Measurements from ENCODE around the gene TMEM63C. TPM values are rescaled to one million over a fixed set of nuclear protein-coding genes. Genes with fewer than 3 reads are reported as not detected.

The TMEM63C gene
- total RNA-seq, 1 experiment from 2014 or later = 0.13 TPM

GRCh38 chr14:77225892-77226557 lies 44.4 kb downstream of the TMEM63C start:
- ChIA-PET POLR2A (ENCODE audit: low non-redundant PET) (no interaction called here), CTCF (no interaction called here)
- TF ChIP-seq EZH2 (IDR thresholded peaks at IDR 0.05; ENCODE audit: borderline replicate concordance, low read depth, low read length, poor library complexity, severe bottlenecking) = no peak
- TF ChIP-seq CTCF (conservative IDR thresholded peaks at IDR 0.05; ENCODE audit: low read depth, low read length) = no peak
- Histone ChIP-seq H3K4me1 (ENCODE audit: insufficient read depth, low read length, poor library complexity, severe bottlenecking) (no peaks in the 10 kb centered on the region), H3K9me3 (ENCODE audit: low read depth, low read length, poor library complexity, severe bottlenecking) (no peaks in the 10 kb centered on the region), H3K27ac (ENCODE audit: low read depth, low read length, poor library complexity, severe bottlenecking) (no peak overlapping the region), H3K36me3 (ENCODE audit: insufficient read depth, low read length, poor library complexity, severe bottlenecking) (no peaks in the 10 kb centered on the region), H3K27me3 (replicated peaks; ENCODE audit: insufficient read depth, low read depth, low read length, poor library complexity) (no peaks in the 10 kb centered on the region), H3K4me3 (ENCODE audit: low read depth, low read length, poor library complexity, severe bottlenecking) (no peak overlapping the region)
- no peak for DNase-seq (ENCODE audit: low spot score)
- intact Hi-C loops (cut with micrococcal nuclease; ENCODE audit: unreplicated experiment) = no loop called here
- no TSS peak for BruUV-seq (replicated peaks)

- no peak for DNase-seq (ENCODE audit: low spot score)
- no peak overlapping the region for H3K4me3 ChIP-seq (ENCODE audit: low read depth, low read length, poor library complexity, severe bottlenecking)
- no peaks in the 10 kb centered on the region for H3K4me1 ChIP-seq (ENCODE audit: insufficient read depth, low read length, poor library complexity, severe bottlenecking)
- no peak overlapping the region for H3K27ac ChIP-seq (ENCODE audit: low read depth, low read length, poor library complexity, severe bottlenecking)
- POLR2A ChIA-PET (ENCODE audit: low non-redundant PET) = interaction anchor here (0.7 kb wide), 1 partner anchor 570 kb away, joined by 3 read pairs; no protein-coding TSS in a partner anchor
- no peaks in the 10 kb centered on the region for H3K36me3 ChIP-seq (ENCODE audit: insufficient read depth, low read length, poor library complexity, severe bottlenecking)
- CTCF ChIA-PET = interaction anchor here (0.8 kb wide), 1 partner anchor 15 kb away, joined by 5 read pairs; no protein-coding TSS in a partner anchor
- intact Hi-C loops (cut with micrococcal nuclease; ENCODE audit: unreplicated experiment) = no loop called here
- no peaks in the 10 kb centered on the region for H3K27me3 ChIP-seq (replicated peaks; ENCODE audit: insufficient read depth, low read depth, low read length, poor library complexity)
- H3K9me3 ChIP-seq (ENCODE audit: low read depth, low read length, poor library complexity, severe bottlenecking) = no peaks in the 10 kb centered on the region
- TF ChIP-seq EZH2 (IDR thresholded peaks at IDR 0.05; ENCODE audit: borderline replicate concordance, low read depth, low read length, poor library complexity, severe bottlenecking) = no peak
- TF ChIP-seq CTCF (conservative IDR thresholded peaks at IDR 0.05; ENCODE audit: low read depth, low read length) = no peak
- BruUV-seq (replicated peaks) = no TSS peak
These were observed 46.5 kb downstream of the TMEM63C start for GRCh38 chr14:77228056-77228455.

- intact Hi-C loops (cut with micrococcal nuclease; ENCODE audit: unreplicated experiment) = no loop called here
- no peak for TF ChIP-seq CTCF (conservative IDR thresholded peaks at IDR 0.05; ENCODE audit: low read depth, low read length)
- TF ChIP-seq EZH2 (IDR thresholded peaks at IDR 0.05; ENCODE audit: borderline replicate concordance, low read depth, low read length, poor library complexity, severe bottlenecking) = no peak
- CTCF ChIA-PET = no interaction called here
- DNase-seq (ENCODE audit: low spot score) = no peak
- no peaks in the 10 kb centered on the region for H3K36me3 ChIP-seq (ENCODE audit: insufficient read depth, low read length, poor library complexity, severe bottlenecking)
- no peak overlapping the region for H3K4me3 ChIP-seq (ENCODE audit: low read depth, low read length, poor library complexity, severe bottlenecking)
- H3K9me3 ChIP-seq (ENCODE audit: low read depth, low read length, poor library complexity, severe bottlenecking) = no peaks in the 10 kb centered on the region
- H3K4me1 ChIP-seq (ENCODE audit: insufficient read depth, low read length, poor library complexity, severe bottlenecking) = no peaks in the 10 kb centered on the region
- POLR2A ChIA-PET (ENCODE audit: low non-redundant PET) = no interaction called here
- no peak overlapping the region for H3K27ac ChIP-seq (ENCODE audit: low read depth, low read length, poor library complexity, severe bottlenecking)
- no TSS peak for BruUV-seq (replicated peaks)
- no peaks in the 10 kb centered on the region for H3K27me3 ChIP-seq (replicated peaks; ENCODE audit: insufficient read depth, low read depth, low read length, poor library complexity)
These were observed 49.3 kb downstream of the TMEM63C start for GRCh38 chr14:77230914-77231313.

Measured in A673 (cell line).